Endometrial microvascular endothelial cells (primary cell): ENCODE measurements around the gene LEO1. TPM values are rescaled to one million over a fixed set of nuclear protein-coding genes. Genes with fewer than 3 reads are reported as not detected.

Source experiments
- in situ Hi-C: cut with HindIII; loops from 2 replicates; pipeline ENCODE4 v1.10.0; 2017; ENCODE audit warnings: low sequenced_read_pairs, low pct_unique_long_range_greater_than_20kb; ENCODE audit errors: inconsistent ontology term
- total RNA-seq: library from RNA; depleted of rRNA; stranded (reverse); fragments of >200 nt; gene quantifications from one replicate; pipeline ENCODE4 v1.2.3, GENCODE V29; 2015; ENCODE audit errors: inconsistent ontology term

The LEO1 gene
- 24.6 TPM for total RNA-seq

DNA sequence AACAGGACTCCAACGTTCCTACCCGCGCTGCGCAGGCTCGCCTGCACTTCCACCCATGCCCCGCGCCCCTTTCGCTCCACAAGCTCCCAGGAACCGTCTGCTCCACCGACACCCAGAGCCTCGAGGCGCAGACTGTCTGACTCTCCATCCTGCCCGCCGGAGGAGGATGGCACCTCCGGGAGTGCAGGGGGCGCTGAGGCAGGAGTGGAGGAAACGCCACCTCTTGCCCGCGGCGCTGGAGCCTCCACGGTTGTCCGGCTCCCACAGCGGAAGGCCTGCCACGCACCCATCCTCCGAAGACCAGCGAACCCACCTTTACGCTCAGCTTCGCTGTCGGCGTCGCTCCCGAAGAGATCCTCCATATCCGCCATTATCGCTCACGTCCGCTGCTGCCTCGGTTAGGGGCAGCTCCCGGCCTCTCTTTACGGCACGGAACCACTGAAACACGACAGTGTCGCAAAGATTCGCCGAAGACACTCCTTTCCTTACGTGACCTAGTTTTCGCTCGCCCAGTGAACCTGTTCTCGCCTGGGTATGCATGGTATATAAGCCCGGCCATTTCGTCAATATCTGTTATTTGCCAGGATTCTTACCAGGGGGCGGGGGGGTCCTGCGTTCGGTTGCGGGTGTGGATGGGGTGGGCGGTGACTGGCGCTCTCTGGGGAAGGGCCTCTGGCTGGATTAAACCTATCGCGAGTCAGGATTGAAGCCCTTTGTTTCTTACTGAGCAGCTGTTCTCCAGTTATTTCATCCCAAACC is at the start of gene LEO1:
Gene LEO1, minus strand, starts transcription at position 404 of the 759 bp plus-strand sequence. Its CDS starts 33 bp downstream, at position 371.
- in situ Hi-C loops, result no loop called here

DNA sequence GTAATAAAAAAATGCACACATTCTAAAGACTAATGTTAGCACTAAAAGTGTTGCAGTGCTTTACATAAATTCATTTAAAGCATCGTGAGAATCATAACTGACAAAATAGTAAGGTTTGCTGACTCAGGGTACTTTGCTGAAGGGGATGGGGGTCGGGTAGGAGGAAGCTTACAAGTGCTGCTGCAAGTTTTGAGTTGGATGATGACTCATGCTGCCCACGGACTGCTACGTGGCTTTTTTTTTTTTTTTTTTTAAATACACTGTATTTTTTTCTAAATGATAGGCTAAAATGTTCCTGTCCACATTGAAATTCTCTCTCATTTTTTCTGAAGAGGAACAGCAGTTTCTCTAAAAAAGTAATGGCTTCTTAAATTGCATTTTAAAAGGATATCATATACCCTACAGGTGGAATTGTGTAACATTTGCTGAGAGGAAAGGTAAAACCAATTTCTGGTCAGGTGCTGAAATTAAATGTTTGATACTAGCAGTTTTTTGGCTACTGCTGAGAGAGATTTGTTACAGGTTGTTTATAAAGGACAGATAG is 49.6 kb upstream of the LEO1 start:
- in situ Hi-C loops, result no loop called here

DNA sequence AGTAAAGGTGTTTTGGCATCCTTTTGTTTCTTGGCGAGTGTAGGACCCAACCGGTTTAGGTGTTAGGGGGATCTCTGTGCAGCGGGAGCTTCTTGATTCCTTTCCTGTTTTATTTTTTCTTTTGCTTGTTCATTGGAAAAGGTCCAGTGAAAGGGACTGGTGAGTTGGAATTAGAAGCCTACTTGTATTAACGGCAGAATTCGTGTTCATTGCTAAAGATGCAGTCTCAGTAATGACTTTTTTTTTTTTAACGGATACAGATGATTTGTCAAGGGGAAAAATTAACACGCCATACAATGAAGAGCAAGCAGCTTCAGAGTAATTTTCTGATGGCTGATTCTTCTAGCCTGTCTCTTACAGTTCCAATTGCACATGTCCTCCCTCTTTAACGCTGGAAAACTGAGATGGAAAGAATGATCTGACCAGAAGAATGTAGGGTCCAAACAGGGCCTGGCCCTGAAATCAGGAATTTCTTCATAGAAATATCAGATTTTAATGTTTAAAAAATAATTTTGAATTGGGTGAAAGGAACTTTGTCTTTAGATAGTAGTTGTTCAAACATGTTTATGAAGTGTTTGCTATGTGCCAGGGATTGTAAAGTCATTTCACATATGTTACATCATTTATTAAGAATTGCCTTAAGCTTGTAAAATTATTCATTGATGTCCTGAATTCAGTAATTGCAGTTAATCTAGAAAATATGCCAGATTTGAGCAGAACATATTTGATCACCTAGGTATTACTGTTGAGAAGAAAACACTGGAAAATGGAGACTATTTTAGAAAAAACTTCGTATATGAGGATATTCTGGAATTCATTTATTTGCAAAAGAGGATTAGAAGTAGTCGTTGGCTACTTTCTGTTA is 48.9 kb upstream of the LEO1 start:
- in situ Hi-C loops, result no loop called here

DNA sequence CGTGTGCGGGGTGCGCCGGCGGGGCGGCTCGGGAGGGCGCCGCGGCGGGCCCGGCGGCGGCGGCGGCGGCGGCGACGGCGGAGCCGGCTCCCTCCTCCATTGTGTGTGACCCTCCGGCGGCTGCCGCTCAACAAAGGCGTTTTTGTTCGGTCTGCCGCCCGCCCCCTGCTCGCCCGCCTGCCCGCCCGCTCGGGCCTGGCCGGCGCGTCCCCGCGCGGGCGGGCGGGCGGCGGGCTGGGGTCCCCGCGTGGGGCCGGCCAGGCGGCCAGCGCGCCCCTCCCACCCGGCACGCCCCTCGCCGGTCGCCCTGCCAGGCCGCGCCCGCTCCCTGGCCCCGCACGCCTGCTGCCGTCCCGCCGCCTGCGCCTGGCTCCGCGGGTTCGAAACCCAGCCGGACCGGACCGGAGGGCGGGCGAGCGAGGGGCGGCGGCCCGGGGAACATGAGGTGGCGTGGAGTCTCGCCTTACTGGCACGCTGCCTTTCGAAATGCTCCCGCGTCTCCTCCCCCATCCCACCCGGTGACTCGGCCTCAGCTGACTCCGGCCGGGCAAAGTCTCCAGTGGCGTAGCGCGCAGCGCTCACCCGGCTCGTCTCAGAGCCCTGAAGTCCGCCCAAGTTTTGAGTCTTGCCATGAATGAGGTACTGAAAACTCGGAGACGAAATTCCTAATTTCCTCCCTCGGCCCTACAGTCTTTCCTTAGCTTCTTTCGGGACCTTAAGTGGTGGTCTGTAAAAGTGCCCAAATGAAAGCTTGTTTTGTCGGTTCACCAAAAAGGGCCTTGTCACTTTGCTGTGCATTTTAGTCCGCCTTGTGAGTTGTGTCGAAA is 48.0 kb upstream of the LEO1 start:
- in situ Hi-C loops, result no loop called here

DNA sequence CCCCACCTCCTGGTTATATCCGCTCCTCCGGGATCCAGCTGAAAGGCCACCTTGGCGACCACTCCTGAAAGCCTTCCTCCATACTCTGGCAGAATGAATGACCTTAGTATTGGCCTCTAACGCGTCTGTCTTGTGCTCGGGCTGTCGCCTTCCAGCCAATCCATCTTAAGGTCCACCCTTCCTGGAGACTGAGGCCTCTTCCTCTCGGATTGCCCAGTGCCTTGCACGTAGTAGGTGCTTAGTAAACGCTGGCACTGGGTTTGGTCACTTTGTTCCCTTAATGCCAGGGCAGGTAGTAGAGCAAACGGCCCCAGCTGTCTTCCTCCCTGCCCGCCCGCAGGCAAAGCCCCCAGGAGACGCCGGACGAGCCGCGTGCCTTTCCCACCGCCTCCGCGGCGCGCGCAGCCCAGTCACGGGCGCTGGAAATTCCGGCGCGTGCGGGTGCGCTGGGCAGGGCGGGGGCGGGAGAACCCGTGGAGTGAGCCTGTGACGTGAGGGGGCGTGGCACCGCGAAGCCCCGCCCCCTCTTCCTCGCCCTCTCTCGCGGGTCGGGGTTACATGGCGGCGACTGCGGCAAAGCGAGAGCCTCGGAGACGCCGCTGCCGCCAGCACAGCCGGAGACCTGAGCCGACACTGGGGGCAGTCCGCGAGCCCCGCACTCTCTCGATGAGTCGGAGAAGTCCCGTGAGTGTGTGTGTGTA is 47.3 kb upstream of the LEO1 start, which contains the start of gene MAPK6:
Gene MAPK6, plus strand, starts transcription at position 527 of the 701 bp plus-strand sequence. CDS start 27,242 bp downstream, outside the sequence.
- in situ Hi-C loops, result no loop called here

DNA sequence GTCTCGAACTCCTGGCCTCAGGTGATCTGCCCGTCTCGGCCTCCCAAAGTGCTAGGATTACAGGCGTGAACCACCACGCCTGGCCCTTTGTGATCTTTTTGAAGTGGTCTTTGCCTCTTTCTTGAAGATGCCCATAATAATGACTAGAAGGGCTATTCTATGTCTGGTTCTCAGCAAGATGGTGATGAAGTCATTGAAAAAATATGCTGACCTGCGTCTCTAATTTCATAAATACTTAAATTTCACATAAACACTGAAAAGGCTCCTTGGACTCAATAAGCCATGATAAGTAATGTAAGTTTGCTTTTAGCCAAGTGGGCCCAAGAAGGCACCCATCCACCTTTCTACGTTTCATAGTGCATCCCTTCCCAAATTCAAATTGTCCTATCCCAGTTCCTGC is 46.7 kb upstream of the LEO1 start:
- in situ Hi-C loops, result no loop called here

DNA sequence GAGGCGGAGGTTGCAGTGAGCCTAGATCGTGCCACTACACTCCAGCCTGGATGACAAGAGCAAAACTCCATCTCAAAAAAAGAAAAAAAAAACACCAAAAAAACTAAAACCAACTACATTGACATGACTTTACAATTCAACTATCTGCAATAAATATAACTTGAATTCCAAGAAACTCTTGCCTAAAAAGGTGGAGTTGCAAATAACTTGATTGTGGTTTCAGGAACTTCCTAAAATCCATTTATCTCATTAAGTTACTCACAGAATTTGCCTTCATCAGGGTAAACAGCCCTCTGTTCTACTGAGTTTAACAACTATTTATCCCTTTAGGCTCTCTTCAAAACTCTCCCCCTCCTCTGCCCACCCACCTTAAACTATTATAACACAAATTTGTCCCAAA is 44.7 kb upstream of the LEO1 start:
- in situ Hi-C loops, result no loop called here

DNA sequence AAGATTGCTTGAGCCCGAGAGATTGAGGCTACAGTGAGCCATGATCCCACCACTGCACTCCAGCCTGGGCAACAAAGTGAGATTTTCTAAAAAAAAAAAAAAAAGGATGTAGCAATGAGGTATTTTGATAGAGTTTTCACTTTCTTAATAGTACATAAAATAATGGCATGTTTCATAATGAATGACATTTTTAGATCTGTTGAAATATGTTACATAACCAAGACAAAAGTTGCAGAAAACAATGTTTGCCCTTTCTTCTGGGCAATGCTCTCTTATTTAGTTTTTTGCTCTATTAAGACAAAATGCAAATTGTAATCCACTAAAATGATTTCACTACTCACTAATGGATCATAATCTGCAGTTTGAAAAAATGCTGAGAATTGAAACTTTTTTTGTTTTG is 43.0 kb upstream of the LEO1 start:
- in situ Hi-C loops, result no loop called here

DNA sequence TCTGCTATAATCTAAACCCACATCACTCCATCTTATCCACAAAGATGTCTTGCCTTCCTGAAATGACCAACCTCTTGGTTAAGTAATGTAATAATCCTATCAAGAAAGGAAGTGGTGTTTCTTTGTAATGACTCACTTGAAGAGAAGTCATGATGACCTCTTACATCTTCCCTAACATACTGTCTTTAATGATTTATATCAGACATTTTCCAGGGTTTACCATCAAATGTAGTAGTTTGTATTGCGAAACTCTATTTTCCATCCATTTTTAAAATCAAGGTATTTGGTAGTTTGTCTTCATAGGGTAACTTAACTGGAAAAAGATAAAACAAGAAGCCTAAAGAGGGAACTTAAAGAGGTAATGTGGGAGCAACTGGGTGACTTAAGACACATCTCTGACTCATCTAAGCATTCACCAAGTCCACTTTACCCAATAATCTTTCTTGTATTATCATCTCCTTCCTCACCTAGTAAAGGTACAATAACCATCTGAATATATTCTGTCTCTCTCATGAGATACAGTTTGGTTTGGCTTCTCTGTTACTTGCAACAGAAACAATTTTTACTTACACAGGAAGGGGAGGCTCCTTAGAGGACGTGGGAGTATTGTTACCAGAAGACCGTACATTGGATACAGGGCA is 41.7 kb upstream of the LEO1 start:
- in situ Hi-C loops, result no loop called here

DNA sequence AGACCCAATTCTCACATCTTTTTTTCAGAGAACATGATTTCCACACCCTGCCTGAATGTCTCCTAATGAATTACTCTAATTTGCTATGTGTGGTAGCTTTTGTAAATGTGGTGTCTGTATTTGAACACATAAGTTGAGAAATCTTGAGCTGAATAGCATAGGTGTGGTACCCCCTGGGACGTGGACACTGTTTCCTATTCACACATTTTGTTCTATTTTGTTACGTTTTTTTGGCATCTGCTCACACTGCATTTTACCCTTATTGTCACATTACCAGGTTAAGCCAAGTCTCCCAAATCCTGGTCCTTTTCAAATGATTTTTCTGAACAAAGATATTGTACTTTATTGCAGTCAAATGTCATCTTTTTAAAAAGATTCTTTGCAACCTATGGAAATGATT is 40.6 kb upstream of the LEO1 start:
- in situ Hi-C loops, result no loop called here

DNA sequence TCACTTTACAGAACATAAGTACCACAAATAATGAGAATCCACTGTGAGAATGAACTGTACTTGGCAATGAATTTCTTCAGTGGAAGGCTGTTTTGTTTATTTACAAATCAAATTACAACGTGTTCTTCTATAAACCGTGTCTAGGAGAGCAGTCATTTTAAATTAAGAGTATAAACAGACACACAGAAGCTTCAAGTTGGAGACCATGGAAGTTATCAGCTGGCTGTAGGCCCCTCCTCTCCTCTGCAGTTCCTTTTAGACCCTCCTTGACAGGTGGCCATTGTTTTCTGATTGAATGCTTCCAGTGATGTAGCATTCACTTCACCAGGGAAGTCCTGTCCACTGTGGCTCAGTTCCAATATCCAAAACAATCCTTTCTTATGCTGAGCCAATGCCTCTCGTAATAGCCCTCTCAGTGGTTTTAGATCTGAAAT is 40.1 kb upstream of the LEO1 start:
- in situ Hi-C loops, result no loop called here

DNA sequence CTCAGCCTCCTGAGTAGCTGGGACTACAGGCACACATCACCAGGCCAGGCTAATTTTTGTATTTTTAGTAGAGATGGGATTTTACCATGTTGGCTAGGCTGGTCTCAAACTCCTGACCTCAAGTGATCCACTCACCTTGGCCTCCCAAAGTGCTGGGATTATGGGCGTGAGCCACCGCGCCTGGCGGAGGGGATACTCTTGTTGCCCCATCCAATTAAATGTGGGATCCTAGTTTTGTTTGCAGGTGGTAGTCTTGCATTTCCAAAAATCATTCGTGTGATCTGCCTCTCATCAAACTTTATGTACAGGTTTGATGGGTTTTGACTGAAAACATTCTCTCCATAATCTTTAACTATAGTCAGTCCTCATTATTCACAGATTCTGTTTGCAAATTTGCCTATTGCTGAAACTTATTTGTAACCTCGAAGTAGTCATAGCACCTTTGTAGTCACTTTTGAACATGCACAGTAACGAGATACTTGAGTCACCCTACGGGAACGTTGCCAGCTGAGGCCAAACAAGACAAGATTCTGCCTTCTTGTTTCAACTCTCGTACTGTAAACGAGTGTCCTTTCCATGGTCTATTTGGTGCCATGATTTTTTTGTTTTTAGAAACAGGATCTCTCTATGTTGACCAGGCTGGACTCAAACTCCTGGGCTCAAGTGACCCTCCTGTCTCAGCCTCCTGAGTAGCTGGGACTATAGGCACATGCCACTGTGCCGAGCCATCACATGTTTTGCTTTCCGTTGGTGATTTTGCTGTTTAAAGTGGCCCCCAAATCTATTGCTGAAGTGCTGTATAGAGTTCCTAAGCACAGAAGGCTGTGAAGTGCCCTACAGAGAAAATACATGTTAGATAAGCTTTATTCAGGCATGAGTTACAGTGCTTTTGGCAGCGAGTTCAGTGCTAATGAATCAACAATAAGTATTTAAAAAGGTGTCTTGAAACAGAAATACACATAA is 39.3 kb upstream of the LEO1 start:
- in situ Hi-C loops, result no loop called here

DNA sequence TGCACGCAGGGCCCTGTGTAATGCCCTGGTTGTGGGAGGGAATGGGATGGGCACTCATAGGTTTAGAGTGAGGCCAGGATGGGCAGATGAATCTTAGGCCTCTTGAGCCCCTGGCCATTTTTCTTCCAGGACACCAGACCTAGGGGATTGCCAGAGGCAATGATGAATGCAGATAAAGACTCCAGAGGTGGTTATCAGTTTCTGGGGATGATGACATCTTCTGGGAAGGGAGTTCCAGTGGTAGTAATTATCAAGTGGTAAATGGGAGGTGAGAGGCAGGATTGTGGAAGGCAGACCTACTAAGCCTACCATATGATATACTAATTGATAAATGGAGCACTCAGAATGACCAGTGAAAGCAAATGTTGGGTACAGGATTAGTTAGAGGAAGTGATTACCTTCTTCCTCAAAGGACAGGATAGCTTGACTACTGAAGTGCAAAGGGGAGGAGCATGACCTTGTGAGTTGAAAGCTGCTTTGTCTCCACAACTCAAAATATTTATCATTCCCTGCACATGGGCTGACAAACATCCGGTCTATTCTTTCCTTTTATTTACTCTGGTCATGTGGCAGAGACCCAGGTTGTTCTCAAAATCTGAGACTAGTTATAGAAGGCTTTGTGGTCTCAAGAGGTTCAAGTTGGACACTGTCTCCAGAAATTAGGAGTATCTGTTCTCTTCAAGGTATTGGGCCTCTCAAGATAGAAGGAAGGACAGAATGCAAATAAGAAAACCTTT is 37.3 kb upstream of the LEO1 start:
- in situ Hi-C loops, result no loop called here

DNA sequence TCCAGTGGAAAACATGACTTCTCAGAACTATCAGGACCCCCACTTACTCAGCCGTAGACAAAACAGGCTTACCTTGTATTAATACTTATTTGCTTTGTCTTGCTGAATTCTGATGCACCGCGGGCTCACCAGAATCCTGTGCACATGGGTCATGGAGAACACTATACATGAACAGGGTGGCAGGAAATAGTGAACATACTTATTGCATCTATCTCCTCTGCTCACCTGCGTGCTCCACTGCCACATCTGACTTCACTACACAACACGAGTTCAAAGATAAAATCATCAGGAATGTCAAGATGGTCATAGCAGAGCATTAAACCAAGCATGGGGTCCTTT is 36.8 kb upstream of the LEO1 start:
- in situ Hi-C loops, result no loop called here

DNA sequence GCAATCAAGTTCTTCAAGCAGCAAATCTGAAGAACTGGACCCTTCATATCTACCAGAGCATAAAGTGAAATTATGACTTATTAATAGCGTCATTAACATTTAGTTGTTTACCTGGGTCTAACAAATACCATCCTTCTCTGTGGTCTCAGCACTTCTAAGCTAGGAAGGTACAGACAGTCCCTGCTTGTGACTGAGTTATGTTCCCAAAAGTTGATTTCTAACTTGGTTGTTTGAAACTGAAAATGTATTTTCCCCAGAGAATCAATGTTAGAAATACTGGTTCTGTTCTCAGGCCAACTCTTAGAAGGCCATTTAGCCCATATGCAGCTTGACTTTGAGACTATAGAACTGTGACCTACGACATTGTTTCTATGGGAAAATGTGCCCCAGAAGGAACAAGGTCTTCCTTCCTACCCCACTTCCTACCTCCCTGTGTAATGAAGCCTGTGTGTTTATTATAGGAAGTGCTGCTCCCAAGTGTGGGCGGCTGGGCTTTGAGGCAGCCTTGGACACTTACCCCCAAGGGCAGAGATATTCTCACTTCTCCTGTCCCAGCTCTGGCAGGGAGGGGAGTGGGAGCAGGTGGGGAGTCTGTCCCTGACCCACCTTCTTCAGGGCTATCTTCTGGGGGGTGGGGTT is 35.2 kb upstream of the LEO1 start:
- in situ Hi-C loops, result no loop called here
